Choroid plexus epithelial cell (primary cell): Measurements from ENCODE around the gene SKAP1.

Experiments
- DNase-seq: peaks from one replicate; pipeline ENCODE4 v3.0.0-alpha.2; 2010; ENCODE audit warnings: low read depth
- H3K4me3 ChIP-seq: 2 replicates; pipeline ENCODE4 v1.5.1; 2011; ENCODE audit warnings: low read depth, mild to moderate bottlenecking, control low read depth, low read length, moderate library complexity
- CTCF ChIP-seq: conservative IDR thresholded peaks from 2 replicates; pipeline ENCODE4 v1.5.1; 2011; ENCODE audit warnings: low read depth, mild to moderate bottlenecking, control low read depth, inconsistent platforms, low read length, moderate library complexity

SKAP1 gene

GRCh38 chr17:48239603-48239995, 190.4 kb downstream of the SKAP1 start:
- DNase-seq = no peak
- H3K4me3 ChIP-seq = no peak overlapping the region
- TF ChIP-seq CTCF = no peak

- H3K4me3 ChIP-seq = no peak overlapping the region
- TF ChIP-seq CTCF = no peak
- no peak for DNase-seq
These were observed 190.9 kb downstream of the SKAP1 start for GRCh38 chr17:48238933-48239602.

- no peak overlapping the region for H3K4me3 ChIP-seq
- DNase-seq = no peak
- no peak for TF ChIP-seq CTCF
These were observed 192.6 kb downstream of the SKAP1 start for GRCh38 chr17:48237456-48237855.

- H3K4me3 ChIP-seq = no peak overlapping the region
- TF ChIP-seq CTCF = no peak
- DNase-seq = peak; percentile 60
These were observed 193.3 kb downstream of the SKAP1 start for GRCh38 chr17:48236681-48237134.

GRCh38 chr17:48234922-48235321, 195.1 kb downstream of the SKAP1 start:
- DNase-seq = no peak
- H3K4me3 ChIP-seq = no peak overlapping the region
- TF ChIP-seq CTCF = no peak

- no peak for DNase-seq
- no peak overlapping the region for H3K4me3 ChIP-seq
- no peak for TF ChIP-seq CTCF
These were observed 197.7 kb downstream of the SKAP1 start for GRCh38 chr17:48231995-48232959.
